Thoracic aorta (tissue), 2 donors: ENCODE data around the gene CALN1. TPM values are rescaled to one million over a fixed set of nuclear protein-coding genes. Genes with fewer than 3 reads are reported as not detected.
"Not testable (repeated sequence)": the region's sequence is repeated elsewhere in the genome, so short reads cannot be mapped to it uniquely, and the experiment has no call there.

Source experiments
- ATAC-seq: fragments of 150-250 bp; one replicate; pipeline ENCODE4 v1.8.0; 2017; ENCODE audit warnings: low read depth; ENCODE audit not compliant: insufficient number of reproducible peaks, low FRiP score
- DNase-seq: peaks from one replicate; pipeline ENCODE4 v3.0.0-alpha.2; 2020; ENCODE audit warnings: low spot score
- H3K27ac ChIP-seq, 2 donors: fragments of 200-600 bp; sonication (generic); 1 replicate in 1 of 2; 2 replicates in 1 of 2; pipeline ENCODE4 v1.5.1; 2016; ENCODE audit warnings: mild to moderate bottlenecking in 2 of 2, moderate library complexity in 2 of 2
- H3K27me3 ChIP-seq: fragments of 200-600 bp; sonication (generic); replicated peaks from 2 replicates; pipeline ENCODE4 v1.6.0; 2016; ENCODE audit warnings: mild to moderate bottlenecking; ENCODE audit not compliant: insufficient read depth
- H3K36me3 ChIP-seq: fragments of 200-600 bp; sonication (generic); one replicate; pipeline ENCODE4 v1.5.1; 2016
- H3K4me1 ChIP-seq, 2 donors: fragments of 200-600 bp; sonication (generic); 1 replicate in 1 of 2; 2 replicates in 1 of 2; pipeline versions ENCODE4 v1.5.1 to v1.6.0; 2016; ENCODE audit warnings: low read depth in 2 of 2, mild to moderate bottlenecking in 1 of 2; ENCODE audit not compliant: control insufficient read depth in 1 of 2
- H3K4me3 ChIP-seq: fragments of 200-600 bp; sonication (generic); 2 replicates; pipeline ENCODE4 v1.5.1; 2016; ENCODE audit warnings: mild to moderate bottlenecking
- H3K9me3 ChIP-seq: fragments of 200-600 bp; sonication (generic); 2 replicates; pipeline ENCODE4 v1.5.1; 2016
- CTCF ChIP-seq: fragments of 200-600 bp; sonication (generic); IDR thresholded peaks from one replicate; pipeline ENCODE4 v1.5.1; 2019; ENCODE audit warnings: antibody characterized with exemption
- total RNA-seq, 2 donors: library from RNA; depleted of rRNA; stranded (reverse); fragments of >200 nt; gene quantifications; one replicate each; pipeline versions ENCODE4 v1.1.0 to v1.2.3, GENCODE V29; 2016

CALN1 gene
- not detected for total RNA-seq

DNA sequence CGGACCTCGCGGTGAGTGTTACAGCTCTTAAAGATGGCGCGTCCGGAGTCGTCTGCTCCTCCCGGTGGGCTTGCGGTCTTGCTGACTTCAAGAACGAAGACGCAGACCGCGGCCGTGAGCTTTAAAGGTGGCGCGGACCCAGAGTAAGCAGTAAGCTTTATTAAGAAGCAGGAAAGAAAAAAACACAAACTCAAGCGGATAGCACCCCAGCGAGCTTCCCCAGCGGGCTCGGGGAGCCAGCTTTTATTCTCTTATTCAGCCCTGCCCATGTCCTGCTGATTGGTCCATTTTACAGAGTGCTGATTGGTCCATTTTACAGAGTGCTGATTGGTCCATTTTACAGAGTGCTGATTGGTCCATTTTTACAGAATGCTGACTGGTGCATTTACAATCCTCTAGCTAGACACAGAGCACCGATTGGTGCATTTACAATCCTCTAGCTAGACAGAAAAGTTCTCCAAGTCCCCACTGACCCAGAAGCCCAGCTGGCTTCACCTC lies at the start of gene CALN1:
Gene CALN1, minus strand, starts transcription at position 218 of the 498 bp plus-strand sequence.
- ATAC-seq, H3K27me3 ChIP-seq, H3K36me3 ChIP-seq, H3K4me3 ChIP-seq, DNase-seq, H3K4me1 ChIP-seq, H3K27ac ChIP-seq, H3K9me3 ChIP-seq: not testable (repeated sequence)

DNA sequence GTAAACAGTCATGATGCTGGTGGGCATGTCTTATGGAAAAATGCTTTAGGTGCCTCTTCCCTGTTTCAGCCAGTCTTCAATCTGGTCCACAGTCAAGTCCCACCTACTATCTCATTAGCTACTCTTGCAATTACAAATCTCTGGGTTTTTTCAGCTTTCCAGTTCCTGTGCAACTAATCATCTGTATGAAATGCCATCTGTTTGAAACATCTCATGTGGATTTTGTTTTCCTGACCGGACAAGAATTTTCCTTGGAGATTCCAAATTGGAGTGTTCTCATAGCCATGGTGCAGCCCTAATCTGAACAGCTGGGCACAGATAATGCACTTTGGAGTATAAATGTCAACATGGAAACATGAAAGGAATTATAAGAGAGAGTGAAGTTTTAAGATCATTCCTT lies 41.3 kb upstream of the CALN1 start:
- H3K9me3 ChIP-seq = no peaks in the 10 kb centered on the region
- ATAC-seq = no peak
- DNase-seq = no peak
- H3K27me3 ChIP-seq = no peaks in the 10 kb centered on the region
- H3K4me3 ChIP-seq = no peak overlapping the region
- no peak for TF ChIP-seq CTCF
- no peak overlapping the region for H3K27ac ChIP-seq
- no peaks in the 10 kb centered on the region for H3K36me3 ChIP-seq
- H3K4me1 ChIP-seq = no peaks in the 10 kb centered on the region

- Histone ChIP-seq H3K4me3 (no peak overlapping the region), H3K36me3 (no peaks in the 10 kb centered on the region), H3K27ac (no peak overlapping the region), H3K4me1 (no peaks in the 10 kb centered on the region), H3K27me3 (no peaks in the 10 kb centered on the region), H3K9me3 (no peaks in the 10 kb centered on the region)
- ATAC-seq (no peak), DNase-seq (no peak)
- no peak for TF ChIP-seq CTCF
Observed at GRCh38 chr7:72447465-72448204, 35.5 kb upstream of the CALN1 start.

DNA sequence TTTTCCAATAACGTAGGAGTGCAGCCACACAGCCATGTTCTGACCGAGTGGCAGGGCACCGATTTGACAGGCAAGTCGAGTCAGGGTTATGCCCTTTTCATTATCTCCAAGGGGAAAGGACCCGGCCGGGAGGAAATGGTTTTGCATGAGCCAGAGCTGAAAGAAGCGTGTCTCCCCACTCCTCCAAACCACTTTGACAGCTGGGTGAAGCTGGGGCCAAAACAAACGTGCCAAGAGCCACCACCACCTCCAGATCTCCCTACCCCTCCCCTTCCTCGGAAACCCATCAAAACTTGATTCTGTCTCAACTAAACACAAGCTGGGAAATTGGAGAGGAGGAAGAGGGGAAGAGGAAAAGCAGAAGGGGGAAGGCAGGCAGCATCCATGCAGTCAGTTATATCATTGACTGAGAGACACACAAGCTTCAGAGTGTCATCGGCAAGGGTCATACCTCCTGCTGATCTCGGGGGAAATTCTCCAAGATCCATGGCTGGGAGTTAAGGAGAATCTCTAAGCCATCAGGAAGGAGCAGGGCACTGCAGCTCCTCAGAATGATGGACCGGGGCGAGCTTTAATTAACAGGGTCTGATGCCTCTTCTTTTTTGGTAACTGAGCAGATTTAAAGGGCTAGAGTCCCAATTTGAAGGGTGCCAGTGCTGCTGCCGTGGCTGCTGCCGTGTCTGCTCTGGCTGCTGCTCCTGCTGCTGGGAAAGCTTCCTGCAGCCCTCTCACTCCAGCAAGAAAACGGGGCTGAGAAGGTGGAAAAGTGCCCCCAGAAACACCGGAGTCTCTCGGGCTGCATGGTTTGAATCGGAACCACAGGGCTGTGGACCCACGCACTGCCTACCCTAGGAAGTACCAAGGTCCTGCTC lies 34.7 kb upstream of the CALN1 start:
- ATAC-seq (no peak), DNase-seq (no peak)
- Histone ChIP-seq H3K4me1 (no peaks in the 10 kb centered on the region), H3K4me3 (no peak overlapping the region), H3K27me3 (no peaks in the 10 kb centered on the region), H3K36me3 (no peaks in the 10 kb centered on the region), H3K9me3 (no peaks in the 10 kb centered on the region), H3K27ac (no peak overlapping the region)
- no peak for TF ChIP-seq CTCF

DNA sequence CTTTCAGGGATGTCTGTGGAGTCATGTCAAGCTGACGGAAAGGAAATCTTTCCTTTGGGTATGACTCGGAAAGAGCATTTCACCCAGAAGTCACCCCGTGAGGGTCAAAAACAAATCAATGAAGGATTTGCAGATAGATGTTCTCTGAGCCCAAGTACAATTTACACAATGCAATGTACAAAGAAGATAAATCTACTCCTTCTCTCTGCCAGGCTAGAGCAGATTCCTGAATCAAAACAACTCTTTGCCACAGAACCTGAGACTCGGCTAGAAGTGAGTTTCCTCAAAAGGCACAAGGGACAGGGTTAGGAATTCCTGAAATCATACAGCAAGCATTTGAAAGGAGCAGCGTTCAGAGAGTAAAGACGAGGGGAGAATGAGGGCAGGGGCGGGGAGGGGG lies 34.0 kb upstream of the CALN1 start:
- H3K27me3 ChIP-seq = no peaks in the 10 kb centered on the region
- H3K36me3 ChIP-seq = no peaks in the 10 kb centered on the region
- no peak overlapping the region for H3K27ac ChIP-seq
- DNase-seq = no peak
- H3K9me3 ChIP-seq = no peaks in the 10 kb centered on the region
- no peak overlapping the region for H3K4me3 ChIP-seq
- no peaks in the 10 kb centered on the region for H3K4me1 ChIP-seq
- no peak for TF ChIP-seq CTCF
- no peak for ATAC-seq
